Measurements from ENCODE around the gene CCDC90B. TPM values are rescaled to one million over a fixed set of nuclear protein-coding genes. Genes with fewer than 3 reads are reported as not detected.

The CCDC90B gene
- polyA plus RNA-seq, 1 donor (not counting 4 experiments of a cell fraction or from before 2014, with no cell fraction given), result 46.9 TPM

DNA sequence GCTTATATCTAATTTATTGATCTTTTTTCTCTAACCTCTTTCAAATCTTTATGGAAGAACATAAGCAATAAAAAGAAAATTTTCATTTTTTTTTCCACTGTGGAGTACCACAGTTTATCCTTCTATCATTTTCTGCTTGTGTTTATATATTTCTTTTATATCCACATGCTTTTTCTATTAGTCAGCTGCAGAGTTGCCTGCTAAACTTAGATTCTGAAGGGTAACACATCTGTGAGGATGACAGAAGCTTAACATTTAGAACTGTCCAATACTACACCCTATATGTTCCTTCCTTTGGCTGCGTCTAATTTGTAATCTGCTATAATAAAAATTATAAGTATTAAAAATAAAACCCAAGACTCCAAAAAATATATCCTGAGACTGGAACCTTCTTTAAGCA lies 20.8 kb downstream of the CCDC90B start:
- FAIRE-seq (no peak), DNase-seq (ENCODE audit: low read depth, low spot score) (no peak)
- Histone ChIP-seq H3K4me3 (ENCODE audit: control insufficient read depth in 2 of 3, extremely low read depth in 1 of 3, insufficient read depth in 2 of 3, low read depth in 1 of 3, low read length in 3 of 3) (no peak overlapping the region), H2AFZ (ENCODE audit: control insufficient read depth, low read length) (no peak overlapping the region), H3K36me3 (ENCODE audit: control insufficient read depth in 2 of 2, extremely low read depth in 1 of 2, insufficient read depth in 2 of 2, low read length in 2 of 2) (peaks cover 0 to 9% of the 10 kb centered on the region in 2 experiments), H3K4me2 (ENCODE audit: control insufficient read depth, extremely low read depth, insufficient read depth, low read depth, low read length) (no peak overlapping the region), H4K20me1 (ENCODE audit: control insufficient read depth, extremely low read depth, insufficient read depth, low read length) (no peaks in the 10 kb centered on the region), H3K9me1 (ENCODE audit: control insufficient read depth, extremely low read depth, insufficient read depth, low read length) (no peaks in the 10 kb centered on the region), H3K27me3 (ENCODE audit: control insufficient read depth, extremely low read depth, insufficient read depth, low read length) (no peaks in the 10 kb centered on the region), H3K9ac (ENCODE audit: control insufficient read depth, extremely low read depth, insufficient read depth, low read length) (no peak overlapping the region), H3K27ac (ENCODE audit: control insufficient read depth, insufficient read depth, low read length) (no peak overlapping the region), H3K79me2 (ENCODE audit: control insufficient read depth, insufficient read depth, low read length) (no peaks in the 10 kb centered on the region), H3K4me1 (ENCODE audit: control insufficient read depth, extremely low read depth, insufficient read depth, low read length) (no peaks in the 10 kb centered on the region), H3K9me3 (ENCODE audit: control insufficient read depth, low read depth, low read length) (no peaks in the 10 kb centered on the region)
- dilution Hi-C loops (cut with MboI; ENCODE audit: extremely low pct_ligation_motif_present, low sequenced_read_pairs), result no loop called here
- no peak for TF ChIP-seq EZH2 (IDR thresholded peaks at IDR 0.05; ENCODE audit: low read length)
- TF ChIP-seq, protein P1, sequence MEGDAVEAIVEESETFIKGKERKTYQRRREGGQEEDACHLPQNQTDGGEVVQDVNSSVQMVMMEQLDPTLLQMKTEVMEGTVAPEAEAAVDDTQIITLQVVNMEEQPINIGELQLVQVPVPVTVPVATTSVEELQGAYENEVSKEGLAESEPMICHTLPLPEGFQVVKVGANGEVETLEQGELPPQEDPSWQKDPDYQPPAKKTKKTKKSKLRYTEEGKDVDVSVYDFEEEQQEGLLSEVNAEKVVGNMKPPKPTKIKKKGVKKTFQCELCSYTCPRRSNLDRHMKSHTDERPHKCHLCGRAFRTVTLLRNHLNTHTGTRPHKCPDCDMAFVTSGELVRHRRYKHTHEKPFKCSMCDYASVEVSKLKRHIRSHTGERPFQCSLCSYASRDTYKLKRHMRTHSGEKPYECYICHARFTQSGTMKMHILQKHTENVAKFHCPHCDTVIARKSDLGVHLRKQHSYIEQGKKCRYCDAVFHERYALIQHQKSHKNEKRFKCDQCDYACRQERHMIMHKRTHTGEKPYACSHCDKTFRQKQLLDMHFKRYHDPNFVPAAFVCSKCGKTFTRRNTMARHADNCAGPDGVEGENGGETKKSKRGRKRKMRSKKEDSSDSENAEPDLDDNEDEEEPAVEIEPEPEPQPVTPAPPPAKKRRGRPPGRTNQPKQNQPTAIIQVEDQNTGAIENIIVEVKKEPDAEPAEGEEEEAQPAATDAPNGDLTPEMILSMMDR (optimal IDR thresholded peaks at IDR 0.05 in 1 of 3, IDR thresholded peaks at IDR 0.05 in 1 of 3, conservative IDR thresholded peaks at IDR 0.05 in 1 of 3; ENCODE audit: extremely low read depth in 1 of 3, insufficient read depth in 2 of 3, low read length in 3 of 3), result no peak

DNA sequence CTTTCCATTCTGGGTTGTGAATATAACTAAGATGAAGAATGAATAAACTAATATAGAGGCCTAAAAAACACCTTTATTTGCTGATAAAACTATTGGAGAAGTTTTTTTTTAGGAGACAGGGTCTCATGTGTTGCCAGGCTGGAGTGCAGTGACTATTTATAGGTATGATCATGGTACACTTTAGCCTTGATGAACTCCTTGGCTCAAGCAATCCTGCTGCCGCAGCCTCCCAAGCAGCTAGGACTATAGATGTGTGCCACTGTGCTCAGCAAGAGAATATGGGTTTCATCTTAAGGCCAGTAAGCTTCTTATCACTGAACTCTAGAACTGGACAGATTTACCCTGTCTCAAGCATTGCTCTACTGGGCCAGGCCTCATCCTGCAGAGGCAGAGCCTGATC lies 26.6 kb downstream of the CCDC90B start:
- Histone ChIP-seq H3K4me1 (ENCODE audit: control insufficient read depth, extremely low read depth, insufficient read depth, low read length) (no peaks in the 10 kb centered on the region), H3K4me2 (ENCODE audit: control insufficient read depth, extremely low read depth, insufficient read depth, low read depth, low read length) (no peak overlapping the region), H2AFZ (ENCODE audit: control insufficient read depth, low read length) (no peak overlapping the region), H4K20me1 (ENCODE audit: control insufficient read depth, extremely low read depth, insufficient read depth, low read length) (no peaks in the 10 kb centered on the region), H3K4me3 (ENCODE audit: control insufficient read depth in 2 of 3, extremely low read depth in 1 of 3, insufficient read depth in 2 of 3, low read depth in 1 of 3, low read length in 3 of 3) (no peak overlapping the region), H3K9me1 (ENCODE audit: control insufficient read depth, extremely low read depth, insufficient read depth, low read length) (no peaks in the 10 kb centered on the region), H3K27me3 (ENCODE audit: control insufficient read depth, extremely low read depth, insufficient read depth, low read length) (no peaks in the 10 kb centered on the region), H3K9me3 (ENCODE audit: control insufficient read depth, low read depth, low read length) (no peaks in the 10 kb centered on the region), H3K36me3 (ENCODE audit: control insufficient read depth in 2 of 2, extremely low read depth in 1 of 2, insufficient read depth in 2 of 2, low read length in 2 of 2) (peaks cover 4 to 6% of the 10 kb centered on the region in 2 experiments), H3K27ac (ENCODE audit: control insufficient read depth, insufficient read depth, low read length) (no peak overlapping the region), H3K79me2 (ENCODE audit: control insufficient read depth, insufficient read depth, low read length) (no peaks in the 10 kb centered on the region), H3K9ac (ENCODE audit: control insufficient read depth, extremely low read depth, insufficient read depth, low read length) (no peak overlapping the region)
- DNase-seq (ENCODE audit: low read depth, low spot score), result no peak
- no peak for TF ChIP-seq EZH2 (IDR thresholded peaks at IDR 0.05; ENCODE audit: low read length)
- TF ChIP-seq, protein P1 (optimal IDR thresholded peaks at IDR 0.05 in 1 of 3, IDR thresholded peaks at IDR 0.05 in 1 of 3, conservative IDR thresholded peaks at IDR 0.05 in 1 of 3; ENCODE audit: extremely low read depth in 1 of 3, insufficient read depth in 2 of 3, low read length in 3 of 3), result no peak
- dilution Hi-C loops (cut with MboI; ENCODE audit: extremely low pct_ligation_motif_present, low sequenced_read_pairs), result no loop called here
- FAIRE-seq, result no peak

Measured in keratinocyte (primary cell).